Natural killer cell (primary cell): ENCODE measurements around the gene TANC1. TPM values are rescaled to one million over a fixed set of nuclear protein-coding genes. Genes with fewer than 3 reads are reported as not detected.

Source experiments
- ATAC-seq, 3 donors: fragments of 150-1000 bp in 2 of 3; fragments of 200-7000 bp in 1 of 3; cut with Tn5 transposase; 1 replicate in 1 of 3; 2 replicates in 2 of 3; pipeline ENCODE4 v1.10.0; 2021; ENCODE audit warnings: mild to moderate bottlenecking in 2 of 3, moderate library complexity in 2 of 3
- DNase-seq, 2 donors: peaks; one replicate each; pipeline versions ENCODE4 v3.0.0 to v3.0.0-alpha.2; 2013 to 2021; ENCODE audit warnings: mixed read lengths in 1 of 2
- H3K27ac ChIP-seq: one replicate; pipeline ENCODE4 v1.5.1; 2013; ENCODE audit warnings: mild to moderate bottlenecking, low read length
- H3K27me3 ChIP-seq: one replicate; pipeline ENCODE4 v1.6.1; 2013; ENCODE audit warnings: low read length; ENCODE audit not compliant: control insufficient read depth, insufficient read depth
- H3K36me3 ChIP-seq: one replicate; pipeline ENCODE4 v1.6.1; 2013; ENCODE audit warnings: low read length; ENCODE audit not compliant: control insufficient read depth, insufficient read depth
- H3K4me1 ChIP-seq: one replicate; pipeline ENCODE4 v1.6.1; 2013; ENCODE audit warnings: low read length; ENCODE audit not compliant: control insufficient read depth, insufficient read depth
- H3K4me3 ChIP-seq: one replicate; pipeline ENCODE4 v1.5.1; 2013; ENCODE audit warnings: low read length
- H3K9me3 ChIP-seq: one replicate; pipeline ENCODE4 v1.6.1; 2013; ENCODE audit warnings: low read length; ENCODE audit not compliant: control insufficient read depth, insufficient read depth
- H3K27ac Mint-ChIP-seq, 2 donors: one replicate each; pipeline ENCODE4 v1.8.0; 2022; ENCODE audit warnings: mild to moderate bottlenecking in 2 of 2, mixed read lengths in 2 of 2, moderate library complexity in 1 of 2
- H3K27me3 Mint-ChIP-seq, 2 donors: one replicate each; pipeline ENCODE4 v1.8.0; 2022; ENCODE audit warnings: low read depth in 2 of 2, mixed read lengths in 2 of 2
- H3K36me3 Mint-ChIP-seq: one replicate; pipeline ENCODE4 v1.8.0; 2022; ENCODE audit warnings: mixed read lengths
- H3K4me1 Mint-ChIP-seq, 2 donors: one replicate each; pipeline ENCODE4 v1.8.0; 2022; ENCODE audit warnings: mixed read lengths in 2 of 2
- H3K4me3 Mint-ChIP-seq: one replicate; pipeline ENCODE4 v1.8.0; 2022; ENCODE audit warnings: mild to moderate bottlenecking, moderate library complexity, mixed read lengths
- H3K9me3 Mint-ChIP-seq, 2 donors: one replicate each; pipeline ENCODE4 v1.8.0; 2022; ENCODE audit warnings: mixed read lengths in 2 of 2
- CTCF ChIP-seq: fragments of 200-600 bp; IDR thresholded peaks from one replicate; pipeline ENCODE4 v1.8.0; 2022; ENCODE audit warnings: antibody characterized with exemption
- WGBS: methylation state at CpG from one replicate; pipeline ENCODE4 v1.1.7; 2013; ENCODE audit warnings: missing lambda C conversion rate; ENCODE audit not compliant: insufficient coverage; 5-methylcytosine and 5-hydroxymethylcytosine counted together
- intact Hi-C: fragments of 100-400 bp; cut with micrococcal nuclease; formaldehyde crosslinking; loops from one replicate; pipeline ENCODE4 v1.14.2; 2022
- total RNA-seq, 4 donors: library from RNA; stranded (reverse); fragments of 120-200 nt in 1 of 4; gene quantifications; one replicate each; pipeline versions ENCODE4 v1.2.3 to v1.2.4, GENCODE V29; 2013 to 2022

The TANC1 gene
- total RNA-seq, 3 donors from 2014 or later (not counting 1 experiment from before 2014, with no cell fraction given), result 0.82 to 4.2 (median 1.1) TPM

GRCh38 chr2:159175927-159176326, 207.5 kb downstream of the TANC1 start:
- intact Hi-C loops, result no loop called here
- TF ChIP-seq CTCF, result no peak
- no peaks in the 10 kb centered on the region for H3K36me3 ChIP-seq
- Mint-ChIP-seq H3K9me3 (no peaks in the 10 kb centered on the region), H3K4me3 (no peak overlapping the region), H3K27me3 (no peaks in the 10 kb centered on the region), H3K36me3 (no peaks in the 10 kb centered on the region), H3K27ac (no peak overlapping the region), H3K4me1 (peaks cover 14 to 23% of the 10 kb centered on the region in 2 donors)
- DNase-seq (no peak), ATAC-seq (no peak)
- H3K9me3 ChIP-seq, result no peaks in the 10 kb centered on the region
- no peaks in the 10 kb centered on the region for H3K27me3 ChIP-seq
- no peak overlapping the region for H3K27ac ChIP-seq
- no peaks in the 10 kb centered on the region for H3K4me1 ChIP-seq
- WGBS, result 80% methylated on average over 3 of the region's 3 CpGs
- no peak overlapping the region for H3K4me3 ChIP-seq

- no peaks in the 10 kb centered on the region for H3K36me3 Mint-ChIP-seq
- H3K9me3 Mint-ChIP-seq, result no peaks in the 10 kb centered on the region
- intact Hi-C loops, result no loop called here
- H3K4me3 ChIP-seq, result no peak overlapping the region
- no peak overlapping the region for H3K27ac ChIP-seq
- no peak for ATAC-seq
- H3K4me1 ChIP-seq, result no peaks in the 10 kb centered on the region
- WGBS, result 95% methylated on average over 5 of the region's 5 CpGs
- H3K36me3 ChIP-seq, result no peaks in the 10 kb centered on the region
- H3K4me1 Mint-ChIP-seq, result peaks cover 14 to 26% of the 10 kb centered on the region in 2 donors
- H3K27me3 ChIP-seq, result no peaks in the 10 kb centered on the region
- H3K27ac Mint-ChIP-seq, result no peak overlapping the region
- no peak for DNase-seq
- TF ChIP-seq CTCF, result no peak
- no peaks in the 10 kb centered on the region for H3K9me3 ChIP-seq
- no peaks in the 10 kb centered on the region for H3K27me3 Mint-ChIP-seq
- H3K4me3 Mint-ChIP-seq, result no peak overlapping the region
Observed at GRCh38 chr2:159176555-159176954, 208.1 kb downstream of the TANC1 start.

- Histone ChIP-seq H3K27ac (no peak overlapping the region), H3K27me3 (no peaks in the 10 kb centered on the region), H3K36me3 (no peaks in the 10 kb centered on the region), H3K9me3 (no peaks in the 10 kb centered on the region), H3K4me1 (no peaks in the 10 kb centered on the region), H3K4me3 (no peak overlapping the region)
- ATAC-seq (no peak), DNase-seq (no peak)
- 94% methylated on average over 2 of the region's 3 CpGs for WGBS
- H3K36me3 Mint-ChIP-seq, result no peaks in the 10 kb centered on the region
- H3K27ac Mint-ChIP-seq, result no peak overlapping the region
- H3K9me3 Mint-ChIP-seq, result no peaks in the 10 kb centered on the region
- H3K27me3 Mint-ChIP-seq, result no peaks in the 10 kb centered on the region
- intact Hi-C loops, result no loop called here
- TF ChIP-seq CTCF, result no peak
- H3K4me1 Mint-ChIP-seq, result peaks cover 15 to 26% of the 10 kb centered on the region in 2 donors
- no peak overlapping the region for H3K4me3 Mint-ChIP-seq
Observed at GRCh38 chr2:159177357-159177756, 208.9 kb downstream of the TANC1 start.

GRCh38 chr2:159177957-159178356, 209.5 kb downstream of the TANC1 start:
- H3K4me1 ChIP-seq, result no peaks in the 10 kb centered on the region
- Mint-ChIP-seq H3K27me3 (no peaks in the 10 kb centered on the region), H3K4me1 (peaks cover 21 to 32% of the 10 kb centered on the region in 2 donors), H3K9me3 (no peaks in the 10 kb centered on the region), H3K4me3 (no peak overlapping the region), H3K27ac (no peak overlapping the region), H3K36me3 (no peaks in the 10 kb centered on the region)
- no peak overlapping the region for H3K27ac ChIP-seq
- no peaks in the 10 kb centered on the region for H3K9me3 ChIP-seq
- no peak for DNase-seq
- 77% methylated on average over 7 of the region's 7 CpGs for WGBS
- TF ChIP-seq CTCF, result no peak
- intact Hi-C loops, result no loop called here
- ATAC-seq, result no peak
- no peaks in the 10 kb centered on the region for H3K36me3 ChIP-seq
- no peaks in the 10 kb centered on the region for H3K27me3 ChIP-seq
- no peak overlapping the region for H3K4me3 ChIP-seq
